NCI-H2196 (cell line): ENCODE data around the gene TMUB1.

Source experiments
- DNase-seq: peaks from one replicate; lab custom pipeline; 2025; ENCODE audit not compliant: unreplicated experiment; lab: John Stamatoyannopoulos, UW

The TMUB1 gene

DNA sequence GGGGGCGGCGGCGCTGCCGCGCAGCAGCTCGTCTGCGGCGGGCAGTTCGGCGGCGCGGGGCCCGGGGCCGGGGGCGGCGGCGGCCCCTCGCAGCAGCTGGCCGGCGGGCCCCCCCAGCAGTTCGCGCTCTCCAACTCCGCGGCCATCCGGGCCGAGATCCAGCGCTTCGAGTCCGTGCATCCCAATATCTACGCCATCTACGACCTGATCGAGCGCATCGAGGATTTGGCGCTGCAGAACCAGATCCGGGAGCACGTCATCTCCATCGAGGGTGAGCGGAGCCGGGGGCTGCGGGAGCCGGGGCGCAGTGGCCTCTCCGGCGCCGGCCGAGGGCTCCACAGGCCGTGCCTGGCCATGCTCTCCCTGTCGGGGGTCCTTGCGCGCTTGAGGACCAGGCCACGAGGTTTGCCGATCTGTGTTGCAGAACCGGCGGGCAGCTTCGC lies 3.5 kb upstream of the TMUB1 start:
- DNase-seq = no peak

DNA sequence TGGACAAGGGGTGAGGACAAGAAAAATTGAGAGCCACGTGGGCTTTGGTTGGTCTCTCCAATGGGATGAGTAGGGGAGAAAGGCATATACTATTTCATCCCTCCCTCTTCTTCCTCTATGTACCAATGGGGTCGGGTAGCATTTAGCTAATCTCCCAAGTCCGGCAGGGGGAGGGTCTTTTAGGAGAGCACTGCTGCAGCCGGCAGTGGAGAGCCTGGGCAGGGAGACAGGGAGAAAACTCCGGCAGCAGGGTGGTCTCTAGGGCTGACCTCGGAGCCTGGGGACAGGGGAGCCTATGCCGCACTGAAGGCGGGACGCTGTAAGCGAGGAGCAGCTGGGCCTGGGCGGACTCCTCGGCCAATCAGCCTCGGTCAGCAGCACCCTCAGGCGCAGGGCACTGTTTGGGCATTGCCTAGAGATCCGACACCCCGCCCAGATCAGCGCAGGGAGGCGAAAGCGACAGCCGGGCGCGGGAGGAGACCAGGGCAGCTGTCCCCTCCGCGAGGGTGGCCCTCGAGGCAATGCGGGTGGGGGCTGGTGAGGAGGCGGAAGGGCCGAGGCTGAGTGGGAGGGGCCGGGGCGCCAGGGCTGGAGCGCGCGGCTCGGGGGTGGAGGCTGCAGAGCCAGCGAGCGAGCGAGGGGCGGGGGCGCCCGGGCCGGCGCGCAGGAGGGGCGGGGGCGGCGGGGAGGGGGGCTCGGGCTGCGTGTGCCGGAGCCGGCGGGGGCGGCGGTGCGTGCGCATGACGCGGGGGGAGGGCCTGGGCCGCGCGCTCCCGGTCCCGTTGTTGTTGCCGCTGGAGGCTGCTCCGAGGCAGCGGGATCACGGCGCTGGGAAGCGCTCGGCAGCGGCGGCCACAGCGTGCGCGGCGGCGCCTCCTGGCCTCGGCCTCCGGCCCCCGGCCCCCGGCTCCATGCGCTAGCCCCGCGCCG lies 2.7 kb upstream of the TMUB1 start, which contains the start of gene AGAP3:
TSS of gene AGAP3 (plus strand) at position 785 of the 930 bp plus-strand sequence. CDS start 267 bp downstream, outside the sequence.
- DNase-seq = peak; percentile 75

DNA sequence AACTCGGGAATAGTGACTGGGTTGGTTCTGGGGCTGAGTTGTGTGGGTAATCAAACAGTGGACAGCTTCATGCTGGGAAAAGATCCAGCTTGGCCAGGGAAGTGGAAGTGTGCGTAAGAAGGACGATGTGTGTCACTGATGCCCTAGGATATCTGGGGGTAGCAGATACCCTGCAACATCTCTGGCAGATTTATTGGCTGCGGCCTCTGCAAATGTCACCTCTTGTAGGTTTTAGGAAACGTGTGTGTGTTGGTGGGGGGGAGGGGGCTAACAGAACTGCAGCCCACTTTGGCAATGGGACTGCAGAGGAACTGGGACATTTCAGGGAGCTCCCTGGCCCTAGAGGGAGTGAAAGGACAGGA lies 2.0 kb upstream of the TMUB1 start:
- DNase-seq = no peak

DNA sequence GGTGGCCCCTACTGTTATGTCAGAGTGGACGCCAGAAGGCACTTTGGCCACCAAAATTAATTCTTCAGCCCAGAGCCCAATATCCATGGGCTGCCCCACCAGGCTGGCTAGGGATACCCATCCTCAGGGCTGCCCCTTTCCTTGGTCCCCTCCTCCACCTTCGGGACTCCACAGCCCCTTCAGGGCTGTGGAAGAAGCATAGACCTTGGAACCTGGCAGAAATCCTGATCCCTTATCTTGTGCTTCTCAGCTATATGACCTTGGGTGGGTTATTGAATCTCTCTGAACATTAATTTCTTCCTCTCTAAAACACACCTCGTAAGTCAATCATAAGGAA lies 499 bp upstream of the TMUB1 start:
- DNase-seq = no peak

DNA sequence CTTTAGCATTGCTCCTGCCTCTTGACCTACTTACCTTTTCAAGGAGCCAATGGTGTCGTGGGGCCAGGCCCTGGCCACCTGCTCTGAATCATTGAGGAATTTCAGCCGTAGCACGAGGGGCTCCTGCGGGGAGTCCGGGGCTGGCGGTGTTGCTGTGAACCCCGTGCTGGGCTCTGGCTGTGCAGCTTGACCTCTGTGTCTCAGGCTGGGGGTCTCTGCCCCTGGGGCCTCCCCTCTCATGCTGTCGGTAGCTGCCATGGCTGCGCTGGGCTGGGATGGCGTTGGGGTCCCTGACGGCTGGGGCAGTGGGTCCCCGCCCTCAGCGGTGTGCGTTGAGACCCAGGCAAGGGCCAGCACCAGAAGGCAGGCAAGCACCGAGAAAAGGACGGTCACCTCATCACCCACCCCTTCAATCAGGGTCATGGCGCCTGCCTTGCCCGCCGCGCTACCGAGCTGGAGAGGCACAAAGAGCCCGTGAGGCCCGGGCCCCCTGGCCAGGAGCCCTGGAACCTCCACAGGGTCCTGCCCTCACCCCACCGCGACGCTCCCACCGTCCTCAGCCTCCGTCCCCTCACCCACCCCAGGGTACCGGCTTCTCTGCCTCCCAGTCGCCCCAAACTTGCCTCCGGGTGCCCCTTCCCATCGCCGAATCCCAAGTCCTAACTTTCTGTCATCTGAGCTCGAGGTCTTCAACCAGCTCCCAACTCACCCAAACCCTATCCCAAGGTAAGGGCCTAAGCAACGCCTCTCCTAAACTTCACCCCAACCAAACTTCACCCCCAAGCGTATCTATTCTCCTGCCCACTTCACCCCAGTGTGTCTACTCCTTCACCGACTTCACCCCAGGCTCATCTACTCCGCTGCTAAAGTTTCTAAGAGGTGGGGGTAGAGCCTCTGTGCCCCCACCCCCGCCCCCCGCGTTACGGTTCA lies 887 bp downstream of the TMUB1 start:
- DNase-seq = no peak

DNA sequence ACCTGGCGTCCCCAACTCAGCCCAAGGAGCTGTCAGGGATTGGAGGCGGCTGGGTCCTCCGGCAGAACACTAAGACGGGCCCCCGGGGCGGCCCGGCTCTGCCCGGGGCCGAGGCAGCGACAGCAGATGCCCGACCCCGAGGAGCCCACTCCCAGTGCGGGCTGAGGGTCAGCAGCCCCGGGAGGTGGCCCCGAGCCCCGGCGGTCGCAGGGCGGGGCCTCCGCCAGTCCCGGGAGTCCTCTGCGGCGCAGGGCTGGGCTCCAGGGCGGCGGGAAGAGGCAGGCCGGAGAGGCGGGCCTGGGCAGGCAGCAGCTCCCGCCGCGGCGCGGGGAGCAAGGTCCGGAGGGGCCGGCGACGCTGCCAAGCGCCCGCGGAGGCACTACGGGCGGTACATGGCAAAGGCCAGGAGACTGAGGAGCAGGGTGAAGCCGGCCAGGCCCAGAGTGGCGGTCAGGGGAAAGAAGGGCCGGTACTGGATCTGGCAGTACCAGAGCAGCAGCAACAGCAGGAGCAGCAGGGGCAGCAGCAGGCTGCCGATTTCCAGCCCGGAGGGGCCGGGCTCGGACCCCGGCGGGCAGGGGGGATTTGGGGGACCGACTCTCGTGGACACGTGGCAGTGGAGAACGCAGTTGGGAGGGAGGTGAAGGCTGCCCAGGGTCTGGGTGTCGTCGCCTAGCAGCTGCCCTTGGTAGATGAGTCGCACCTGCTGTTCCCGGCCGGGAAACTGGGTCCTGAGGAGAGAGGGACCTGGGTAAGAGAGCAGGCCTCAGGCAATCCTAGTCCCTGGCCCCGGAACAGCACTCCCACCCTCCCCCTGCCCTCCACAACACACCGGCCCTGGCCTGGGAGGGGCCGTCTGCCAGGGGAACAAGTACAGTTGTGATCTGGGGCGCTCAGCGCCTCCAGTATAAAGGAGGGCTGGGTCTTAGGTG lies 1.9 kb downstream of the TMUB1 start:
- DNase-seq = no peak

DNA sequence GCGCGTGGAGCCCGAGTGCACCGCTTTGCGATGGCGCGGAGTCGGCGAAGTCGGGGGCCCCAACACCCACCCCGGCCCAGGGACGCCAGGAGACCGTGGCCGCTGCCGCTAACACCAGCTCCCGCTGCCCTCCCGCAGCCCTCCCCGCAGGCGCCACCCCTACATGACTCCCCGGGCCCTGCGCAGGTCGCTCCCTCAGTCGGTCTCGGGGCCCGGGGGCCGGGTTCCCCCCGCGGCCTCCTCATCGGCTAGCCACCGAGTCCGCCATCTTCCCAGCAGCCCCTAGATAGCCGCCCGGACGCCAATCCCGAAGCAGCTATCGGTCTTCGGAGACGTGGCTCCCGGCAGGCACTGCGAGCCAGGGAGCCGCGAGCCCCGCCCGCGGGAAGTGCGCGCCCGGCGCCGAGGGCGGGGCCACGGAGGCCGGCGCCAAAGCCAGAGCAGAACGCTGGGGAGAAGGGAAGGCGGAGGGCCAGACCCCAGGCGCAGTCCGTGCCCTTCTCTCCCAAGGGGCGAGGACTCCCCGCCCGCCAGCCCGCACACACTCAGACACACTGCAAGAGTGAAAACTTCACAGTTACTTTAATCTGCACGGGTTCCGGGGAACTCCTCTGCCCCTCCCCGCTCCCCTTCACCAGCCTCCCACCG lies 2.6 kb downstream of the TMUB1 start, which contains the start of gene FASTK:
TSS of gene FASTK (minus strand) at position 288 of the 648 bp plus-strand sequence. CDS start at position 245, 43 bp downstream.
- DNase-seq = peak; percentile 76

DNA sequence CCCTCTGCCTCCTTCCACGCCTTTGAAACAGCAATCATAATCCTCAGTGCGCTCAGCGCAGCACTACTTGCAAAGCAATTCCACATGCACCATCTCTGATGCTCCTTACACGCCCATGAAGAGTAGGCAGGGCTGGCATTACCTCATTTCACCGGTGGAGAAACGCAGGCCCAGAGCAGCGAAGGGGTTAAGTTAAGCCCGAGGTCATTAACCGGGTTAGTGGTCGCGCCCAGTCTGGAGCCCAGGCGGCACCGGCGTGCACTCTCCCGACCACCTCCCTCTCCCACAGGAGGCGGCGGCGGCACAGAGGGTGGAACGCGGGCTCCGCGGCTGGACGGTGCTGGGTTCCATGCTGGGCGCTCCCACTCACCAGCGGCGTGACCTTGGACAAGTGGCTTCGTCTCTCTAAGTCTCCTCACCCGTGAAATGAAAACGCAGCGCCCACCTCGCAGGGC lies 3.2 kb downstream of the TMUB1 start:
- no peak for DNase-seq

DNA sequence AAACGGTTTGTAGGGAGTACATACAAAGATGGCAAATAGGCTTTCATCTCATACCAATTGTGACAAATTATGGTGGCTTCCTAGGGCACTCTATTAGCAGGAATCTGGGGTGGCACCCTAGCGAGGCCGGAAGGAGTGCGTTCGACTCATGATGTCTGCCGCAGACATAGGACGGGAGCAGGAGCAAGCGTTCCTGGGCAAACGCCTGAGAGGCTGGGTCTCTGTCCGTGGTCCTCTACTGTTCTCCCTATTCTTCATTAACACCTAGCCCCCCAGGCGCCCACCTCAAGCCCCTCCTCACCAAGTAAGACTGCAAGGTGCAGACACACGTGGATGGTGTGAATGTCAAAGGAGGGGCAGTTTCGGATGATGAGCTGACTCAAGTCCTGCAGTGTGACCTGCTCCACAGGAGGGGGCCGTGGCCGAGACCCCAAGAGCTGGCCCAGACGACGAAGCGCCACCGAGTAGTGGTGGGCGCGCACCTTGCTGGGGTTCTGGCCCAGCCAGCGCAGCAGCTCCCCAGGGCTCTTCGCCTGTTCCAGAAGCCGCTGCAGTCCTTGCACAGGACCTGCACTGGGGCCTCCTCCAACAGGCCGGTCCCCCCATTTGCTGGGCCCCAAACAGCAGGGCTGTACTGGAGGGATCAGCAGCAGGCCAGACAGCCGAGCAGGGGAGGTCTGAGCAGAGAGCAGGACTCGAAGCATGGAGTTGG lies 3.9 kb downstream of the TMUB1 start:
- DNase-seq = no peak

DNA sequence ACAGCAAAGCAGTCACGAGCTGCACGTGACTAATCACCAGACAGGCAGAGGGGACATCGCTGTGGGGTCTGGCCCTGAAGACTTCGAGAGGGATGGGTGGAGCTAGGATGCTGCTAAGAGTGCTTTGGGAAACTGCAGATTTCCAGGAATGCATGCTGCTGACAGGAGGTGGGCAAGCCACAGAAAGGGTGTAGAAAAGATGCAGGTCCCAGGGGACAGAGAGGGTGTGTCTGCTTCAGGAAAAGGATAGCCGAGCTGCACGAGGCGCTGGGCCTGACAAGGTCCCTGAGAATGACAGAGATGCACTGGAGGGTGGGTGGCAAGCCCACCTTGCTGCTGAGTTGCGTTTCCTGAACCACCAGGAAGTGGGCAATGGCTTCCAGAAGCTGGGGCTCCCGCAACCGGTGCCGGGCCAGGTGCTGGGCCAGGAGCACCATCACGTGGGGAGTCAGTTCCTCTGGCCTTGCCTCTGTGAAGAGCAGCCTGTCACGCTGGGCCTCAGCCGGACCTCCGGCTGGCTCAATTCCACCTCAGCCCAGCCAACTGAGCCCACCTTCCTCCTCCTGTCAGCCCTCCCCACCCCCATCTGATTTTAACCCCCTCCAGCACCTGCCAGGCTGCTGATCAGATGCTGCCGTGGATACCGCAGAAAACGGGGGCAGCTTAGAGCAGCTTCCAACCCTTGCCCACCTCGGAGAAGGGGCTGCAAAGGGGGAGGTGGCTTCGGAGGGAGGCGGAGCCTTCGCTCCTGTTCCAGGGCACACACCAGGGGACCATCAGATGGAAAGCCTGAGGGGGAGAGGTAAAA lies 4.9 kb downstream of the TMUB1 start:
- no peak for DNase-seq

DNA sequence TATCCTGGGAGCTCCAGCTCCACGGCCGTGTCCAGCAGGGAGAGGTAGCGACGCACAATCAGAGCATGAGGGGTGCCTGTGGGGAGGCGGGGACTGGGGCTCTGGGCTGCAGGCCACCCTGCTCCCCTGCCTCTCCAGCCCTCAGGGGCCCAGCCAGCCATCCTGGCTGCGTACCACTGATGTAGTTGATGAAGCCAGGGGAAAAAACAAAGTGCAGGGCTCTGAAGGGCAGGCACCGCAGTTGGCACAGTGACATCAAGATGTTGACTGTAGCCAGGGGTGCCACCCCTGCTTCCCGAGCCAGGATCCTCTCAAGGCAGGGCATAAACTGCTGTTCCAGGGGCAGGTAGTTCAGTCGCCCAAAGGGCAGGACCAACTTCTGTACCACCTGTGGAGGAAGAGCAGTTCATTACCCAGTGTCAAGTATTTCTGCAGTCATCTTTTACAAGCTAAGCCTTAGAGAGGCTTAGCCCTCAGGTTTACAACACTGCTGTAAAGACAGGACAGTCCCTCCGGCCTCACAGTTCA lies 5.5 kb downstream of the TMUB1 start:
- DNase-seq = no peak

DNA sequence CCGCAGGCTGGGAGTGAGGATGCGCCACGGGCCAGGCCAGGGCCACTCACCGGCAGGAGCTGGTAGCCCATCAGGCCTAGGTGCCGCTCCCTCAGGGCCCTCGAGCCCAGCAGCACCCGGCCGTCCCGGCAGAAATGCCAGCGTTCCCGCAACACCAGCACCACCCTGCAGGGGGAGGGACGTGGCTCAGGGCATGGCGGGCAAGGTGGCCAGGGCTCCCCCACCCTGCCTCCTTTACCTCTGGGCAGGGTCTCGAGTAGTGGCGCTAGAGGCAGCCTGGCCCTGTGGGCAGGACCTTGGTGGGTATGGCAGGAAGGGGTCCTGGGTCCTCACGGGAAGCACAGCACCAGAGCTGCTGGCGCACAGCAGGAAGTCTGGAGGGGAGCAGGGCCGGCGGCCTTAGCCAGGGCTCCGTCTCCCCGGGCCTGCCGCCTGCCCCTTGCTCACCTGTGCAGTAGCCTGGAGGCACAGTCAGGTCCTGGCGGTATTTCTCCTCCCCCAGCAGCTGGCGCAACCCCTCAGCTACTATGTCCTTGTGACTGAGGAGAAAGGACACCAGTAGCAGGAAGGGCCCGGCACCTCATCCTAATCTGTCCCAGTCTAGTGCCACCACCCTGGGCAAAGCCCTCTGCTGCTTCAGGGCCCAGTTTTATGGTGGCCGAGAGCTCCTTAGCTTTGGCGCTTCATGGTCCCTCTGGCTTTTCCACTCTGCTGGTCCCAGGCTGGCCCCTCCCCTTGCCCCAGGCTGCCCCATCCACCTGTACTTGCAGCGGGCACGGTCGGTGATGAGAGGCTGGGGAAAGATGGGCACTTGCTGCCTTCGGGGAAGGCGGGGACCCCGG lies 6.2 kb downstream of the TMUB1 start:
- DNase-seq = no peak

DNA sequence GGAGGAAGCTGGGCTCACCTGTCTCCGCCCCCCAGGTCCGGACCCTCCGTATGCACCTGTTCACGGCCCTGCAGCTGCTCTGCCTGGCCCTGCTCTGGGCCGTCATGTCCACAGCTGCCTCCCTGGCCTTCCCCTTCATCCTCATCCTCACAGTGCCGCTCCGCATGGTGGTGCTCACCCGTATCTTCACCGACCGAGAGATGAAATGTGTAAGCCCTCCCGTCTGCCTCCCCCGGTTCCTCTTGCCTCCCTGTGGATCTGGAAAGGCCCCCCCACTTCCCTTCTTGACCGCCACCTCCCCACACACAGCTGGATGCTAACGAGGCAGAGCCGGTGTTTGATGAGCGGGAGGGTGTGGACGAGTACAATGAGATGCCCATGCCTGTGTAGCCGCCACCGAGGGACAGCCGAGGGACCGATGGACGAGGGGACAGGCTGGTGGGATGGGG lies 7.3 kb downstream of the TMUB1 start:
- no peak for DNase-seq

DNA sequence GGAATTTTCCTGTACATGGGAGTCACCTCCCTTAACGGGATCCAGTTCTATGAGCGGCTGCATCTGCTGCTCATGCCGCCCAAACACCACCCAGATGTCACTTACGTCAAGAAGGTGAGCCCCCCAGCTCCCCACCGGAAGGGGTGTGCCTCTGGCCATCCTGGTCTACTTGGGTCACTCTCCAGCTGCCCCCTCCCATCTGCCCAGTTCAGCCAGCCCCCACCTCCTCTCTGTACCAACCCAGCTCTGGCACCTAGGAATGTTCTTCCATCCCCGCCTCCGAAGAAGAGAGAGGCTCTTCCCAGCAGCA lies 7.7 kb downstream of the TMUB1 start:
- no peak for DNase-seq

DNA sequence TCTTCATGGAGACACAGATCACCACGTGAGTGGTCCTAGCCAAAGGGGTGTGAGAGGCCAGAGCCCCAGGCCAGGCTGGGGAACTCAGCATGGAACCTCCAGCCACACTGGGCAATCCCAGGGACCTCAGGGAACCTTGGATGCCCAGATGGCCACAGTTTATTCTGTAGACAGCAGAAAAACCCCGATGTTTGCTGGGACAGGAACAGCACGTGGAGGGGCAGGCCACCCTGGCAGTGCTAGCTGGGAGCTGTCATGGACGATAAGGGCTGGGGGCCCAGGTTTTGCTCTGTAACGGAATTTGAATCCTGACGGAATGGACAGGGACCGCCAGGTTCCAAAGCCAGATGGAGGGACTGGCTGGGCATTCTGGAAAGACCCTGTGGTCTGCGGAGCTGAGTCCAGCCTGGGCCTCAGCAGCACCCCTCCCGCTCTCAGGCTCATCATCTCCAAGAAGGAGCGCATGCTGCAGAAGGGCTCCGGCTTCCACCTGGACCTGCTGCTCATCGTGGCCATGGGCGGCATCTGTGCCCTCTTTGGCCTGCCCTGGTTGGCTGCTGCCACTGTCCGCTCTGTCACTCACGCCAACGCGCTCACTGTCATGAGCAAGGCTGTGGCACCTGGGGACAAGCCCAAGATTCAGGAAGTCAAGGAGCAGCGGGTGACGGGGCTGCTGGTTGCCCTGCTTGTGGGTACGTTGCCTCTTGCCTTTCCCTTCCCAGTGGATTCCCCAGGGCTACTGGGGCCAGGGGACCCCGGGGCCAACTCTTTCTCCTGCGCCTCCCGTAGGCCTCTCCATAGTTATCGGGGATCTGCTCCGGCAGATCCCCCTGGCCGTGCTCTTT lies 8.3 kb downstream of the TMUB1 start:
- DNase-seq = no peak

DNA sequence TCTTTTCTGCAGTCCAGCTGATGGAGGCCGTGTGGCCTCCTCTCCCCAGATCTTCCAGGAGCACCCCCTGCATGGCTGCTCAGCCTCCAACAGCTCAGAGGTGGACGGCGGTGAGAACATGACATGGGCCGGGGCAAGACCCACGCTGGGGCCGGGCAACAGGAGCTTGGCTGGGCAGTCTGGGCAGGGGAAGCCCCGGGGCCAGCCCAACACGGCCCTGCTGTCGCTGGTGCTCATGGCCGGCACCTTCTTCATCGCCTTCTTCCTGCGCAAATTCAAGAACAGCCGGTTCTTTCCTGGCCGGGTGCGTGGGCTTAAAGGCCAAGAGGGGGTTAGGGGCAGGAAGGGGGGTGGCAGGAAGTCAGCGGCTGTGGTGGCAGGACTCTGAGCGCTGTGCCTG lies 9.3 kb downstream of the TMUB1 start:
- DNase-seq = no peak
